ENCODE measurements around the gene CHST6. TPM values are rescaled to one million over a fixed set of nuclear protein-coding genes. Genes with fewer than 3 reads are reported as not detected.

CHST6 gene
- total RNA-seq, 1 experiment from 2014 or later, result 20.8 TPM

DNA sequence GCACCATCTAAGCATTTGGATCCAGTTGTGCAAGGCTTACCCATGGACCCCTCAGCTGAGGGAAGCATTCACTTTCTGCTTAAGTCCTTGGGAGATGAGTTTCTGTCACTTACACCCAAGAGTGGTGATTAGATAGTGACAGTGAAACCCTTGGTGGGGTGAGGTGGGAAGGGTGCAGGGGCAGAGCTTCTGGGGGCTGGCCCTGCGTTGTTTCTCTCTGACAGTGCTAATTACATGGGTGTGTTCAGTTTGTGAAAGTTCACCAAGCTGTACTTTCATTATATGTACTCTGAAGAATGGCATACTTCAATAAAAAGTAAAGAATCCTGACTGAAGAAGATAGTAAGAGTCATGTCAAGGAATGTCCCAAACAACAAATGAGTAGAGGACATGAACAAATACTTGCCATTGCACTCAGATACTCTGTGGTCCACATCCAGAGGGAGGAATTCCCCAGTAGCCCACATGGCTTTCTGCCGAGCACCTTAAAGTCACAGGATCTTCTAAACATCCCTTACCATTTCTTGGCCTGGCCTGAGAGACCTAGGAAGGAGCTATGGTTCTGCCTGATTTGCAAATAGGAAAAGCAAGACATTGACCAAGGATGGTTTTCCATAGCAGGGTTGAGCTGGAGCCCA, 8.4 kb downstream of the CHST6 start:
- H3K4me1 ChIP-seq (ENCODE audit: insufficient read depth, low read length), result no peaks in the 10 kb centered on the region
- no peak overlapping the region for H3K4me3 Mint-ChIP-seq

More for the DNA sequence above, 8.4 kb downstream of the CHST6 start:
- Histone ChIP-seq H3K4me2 (ENCODE audit: insufficient read depth, insufficient read length, low read length) (no peak overlapping the region), H3K9ac (ENCODE audit: extremely low read depth, insufficient read length, low read length) (no peak overlapping the region), H3K23me2 (ENCODE audit: insufficient read length, low read depth, low read length, poor library complexity, severe bottlenecking) (peaks cover 2% of the 10 kb centered on the region), H3K27ac (ENCODE audit: insufficient read length, low read depth, low read length) (no peak overlapping the region), H2AK5ac (ENCODE audit: insufficient read length, low read length) (no peak overlapping the region), H4K5ac (ENCODE audit: insufficient read length, low read depth, low read length) (no peak overlapping the region), H2BK120ac (ENCODE audit: low read depth, low read length, poor library complexity, severe bottlenecking) (no peak overlapping the region), H3K4ac (ENCODE audit: low read depth, low read length) (no peak overlapping the region), H3K27me3 (ENCODE audit: insufficient read depth, low read length) (no peaks in the 10 kb centered on the region), H2BK20ac (ENCODE audit: low read depth, low read length, poor library complexity, severe bottlenecking) (no peak overlapping the region), H3K14ac (ENCODE audit: insufficient read depth, low read length) (no peak overlapping the region), H2AFZ (ENCODE audit: low read length) (no peak overlapping the region), H4K20me1 (ENCODE audit: control insufficient read depth, insufficient read depth, insufficient read length) (no peaks in the 10 kb centered on the region), H4K8ac (replicated peaks; ENCODE audit: insufficient read length, low read depth, low read length) (no peak overlapping the region), H2BK15ac (ENCODE audit: low read depth, low read length) (no peak overlapping the region), H4K91ac (ENCODE audit: insufficient read length, low read depth, low read length) (no peak overlapping the region), H3T11ph (ENCODE audit: low read length) (no peak overlapping the region), H3K9me3 (ENCODE audit: control insufficient read depth, low read depth, low read length) (no peaks in the 10 kb centered on the region), H3K79me1 (ENCODE audit: insufficient read depth, low read depth, low read length, poor library complexity, severe bottlenecking) (no peaks in the 10 kb centered on the region), H3K23ac (ENCODE audit: insufficient read length, low read depth, low read length) (no peak overlapping the region), H2BK5ac (ENCODE audit: insufficient read length, low read length) (no peak overlapping the region), H3K56ac (ENCODE audit: insufficient read length, low read depth, low read length) (no peak overlapping the region), H3K79me2 (ENCODE audit: insufficient read depth, low read length) (no peaks in the 10 kb centered on the region), H3K18ac (ENCODE audit: insufficient read length, low read depth, low read length) (no peak overlapping the region), H2BK12ac (ENCODE audit: insufficient read length, low read depth, low read length) (no peak overlapping the region)
- Mint-ChIP-seq H3K36me3 (ENCODE audit: insufficient read depth in 1 of 3, low read depth in 3 of 3) (peaks cover 6 to 29% (median 20%) of the 10 kb centered on the region in 3 experiments; a peak in 6 of 7 replicates), H3K4me1 (peaks cover under 1 to 17% of the 10 kb centered on the region in 2 experiments; a peak in 2 of 4 replicates), H3K27me3 (ENCODE audit: low read depth) (no peaks in the 10 kb centered on the region), H3K27ac (peak overlapping the region in 2 of 3 experiments; percentile 29 to 70; a peak in 2 of 7 replicates), H3K9me3 (no peaks in the 10 kb centered on the region; a peak in 1 of 5 replicates)
- TF ChIP-seq, protein P1, sequence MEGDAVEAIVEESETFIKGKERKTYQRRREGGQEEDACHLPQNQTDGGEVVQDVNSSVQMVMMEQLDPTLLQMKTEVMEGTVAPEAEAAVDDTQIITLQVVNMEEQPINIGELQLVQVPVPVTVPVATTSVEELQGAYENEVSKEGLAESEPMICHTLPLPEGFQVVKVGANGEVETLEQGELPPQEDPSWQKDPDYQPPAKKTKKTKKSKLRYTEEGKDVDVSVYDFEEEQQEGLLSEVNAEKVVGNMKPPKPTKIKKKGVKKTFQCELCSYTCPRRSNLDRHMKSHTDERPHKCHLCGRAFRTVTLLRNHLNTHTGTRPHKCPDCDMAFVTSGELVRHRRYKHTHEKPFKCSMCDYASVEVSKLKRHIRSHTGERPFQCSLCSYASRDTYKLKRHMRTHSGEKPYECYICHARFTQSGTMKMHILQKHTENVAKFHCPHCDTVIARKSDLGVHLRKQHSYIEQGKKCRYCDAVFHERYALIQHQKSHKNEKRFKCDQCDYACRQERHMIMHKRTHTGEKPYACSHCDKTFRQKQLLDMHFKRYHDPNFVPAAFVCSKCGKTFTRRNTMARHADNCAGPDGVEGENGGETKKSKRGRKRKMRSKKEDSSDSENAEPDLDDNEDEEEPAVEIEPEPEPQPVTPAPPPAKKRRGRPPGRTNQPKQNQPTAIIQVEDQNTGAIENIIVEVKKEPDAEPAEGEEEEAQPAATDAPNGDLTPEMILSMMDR (conservative IDR thresholded peaks at IDR 0.05), result no peak
- no peak for DNase-seq
- WGBS (ENCODE audit: extremely low coverage, insufficient read length, low lambda C conversion rate), result no CpG with 5 or more reads among the region's 2 CpGs

Data from H9 (cell line).